Kidney (tissue), 14 donors: Measurements from ENCODE around the gene SMG7. TPM values are rescaled to one million over a fixed set of nuclear protein-coding genes. Genes with fewer than 3 reads are reported as not detected.
A peak's percentile ranks its signal among the peaks of the same experiment; 100 is the strongest.

Source experiments
- DNase-seq, 5 donors: peaks; one replicate each; pipeline ENCODE4 v3.0.0-alpha.2; 2013 to 2020
- FAIRE-seq: peaks from 2 replicates; lab custom pipeline; 2012; peaks lifted over from hg19 to GRCh38; lab: Jason Lieb, UNC
- H3K27ac ChIP-seq, 2 donors: one replicate each; pipeline ENCODE4 v1.7.0; 2013; ENCODE audit warnings: low read depth in 2 of 2, low read length in 2 of 2, inconsistent platforms in 1 of 2
- H3K27me3 ChIP-seq: one replicate; pipeline ENCODE4 v1.7.1; 2013; ENCODE audit warnings: low read length, inconsistent platforms; ENCODE audit not compliant: control insufficient read depth, insufficient read depth
- H3K36me3 ChIP-seq, 3 donors: one replicate each; pipeline versions ENCODE4 v1.7.0 to v1.7.1; 2013; ENCODE audit warnings: low read length in 3 of 3, control low read depth in 1 of 3, inconsistent platforms in 1 of 3; ENCODE audit not compliant: insufficient read depth in 3 of 3, control insufficient read depth in 2 of 3
- H3K4me1 ChIP-seq, 3 donors: one replicate each; pipeline versions ENCODE4 v1.7.0 to v1.7.1; 2013; ENCODE audit warnings: low read length in 3 of 3, inconsistent platforms in 1 of 3, low read depth in 1 of 3; ENCODE audit not compliant: control insufficient read depth in 2 of 3, insufficient read depth in 2 of 3
- H3K4me3 ChIP-seq, 3 donors: one replicate each; pipeline versions ENCODE4 v1.7.0 to v1.8.1; 2013; ENCODE audit warnings: low read length in 3 of 3, control low read depth in 1 of 3, inconsistent platforms in 1 of 3
- H3K9ac ChIP-seq, 3 donors: one replicate each; pipeline versions ENCODE4 v1.7.0 to v1.7.1; 2013; ENCODE audit warnings: low read length in 3 of 3, control low read depth in 1 of 3, inconsistent platforms in 1 of 3
- H3K9me3 ChIP-seq, 3 donors: one replicate each; pipeline versions ENCODE4 v1.7.0 to v1.7.1; 2013; ENCODE audit warnings: low read length in 3 of 3, control low read depth in 1 of 3, inconsistent platforms in 1 of 3; ENCODE audit not compliant: control insufficient read depth in 2 of 3, insufficient read depth in 1 of 3
- CTCF ChIP-seq: IDR thresholded peaks from 3 replicates; pipeline ENCODE4 v1.5.1; 2012; ENCODE audit warnings: mild to moderate bottlenecking, moderate library complexity, borderline replicate concordance; ENCODE audit not compliant: insufficient read depth; ENCODE audit errors: extremely low read depth
- intact Hi-C: fragments of 100-400 bp; cut with DNase I; formaldehyde crosslinking; loops from one replicate; pipeline ENCODE4 v1.11.1; 2022
- polyA plus RNA-seq: library from polyadenylated mRNA; stranded (reverse); fragments of 350-450 nt; fragmentation: Illumina TruSeq; extraction: RNeasy Lipid Tissue Mini Kit (QIAGEN cat#74804); gene quantifications from one replicate; pipeline ENCODE4 v1.2.3, GENCODE V29; 2014; ENCODE audit warnings: low read depth, low replicate concordance; ENCODE audit not compliant: insufficient read depth
- total RNA-seq: library from RNA; stranded (reverse); fragmentation: NEBNext Ultra II Directional; extraction: Animal tissue kit (Norgen Biotek cat#: 25700); gene quantifications from one replicate; pipeline ENCODE4 v1.2.1, GENCODE V29; 2021
- donor health status: control.
- donor health status: control.
- donor health status: control.
- donor health status: control.
- donor health status: control.
- donor health status: DM: yes; HTN: yes; CAD: no.
- donor health status: Normal renal cell carcinoma (clear cell type).

Gene SMG7
- total and polyA plus RNA-seq, 2 donors from 2014 or later: 15.4 to 56.3 TPM

DNA sequence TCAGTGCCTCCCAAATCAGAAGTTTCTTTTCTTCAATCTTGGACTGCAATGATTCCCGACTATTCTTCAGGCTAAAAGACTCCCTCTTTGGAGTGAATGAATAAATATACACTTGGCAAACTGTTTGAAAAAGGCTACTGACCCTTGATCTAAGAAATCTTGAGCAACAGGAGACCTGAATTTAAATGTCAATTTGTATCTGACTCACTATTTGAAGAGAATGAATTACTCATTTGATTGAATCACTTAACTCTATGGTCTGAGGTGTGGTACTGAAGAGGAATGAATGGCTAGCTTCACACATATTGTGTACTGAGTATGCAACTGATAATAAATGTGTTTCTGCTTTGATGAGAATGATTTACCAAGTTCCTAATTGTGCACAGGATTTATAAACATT, 4.6 kb upstream of the SMG7 start:
- TF ChIP-seq CTCF: no peak
- Histone ChIP-seq H3K27ac (no peak overlapping the region), H3K9ac (no peak overlapping the region), H3K27me3 (no peaks in the 10 kb centered on the region), H3K4me1 (no peaks in the 10 kb centered on the region), H3K4me3 (no peak overlapping the region), H3K36me3 (no peaks in the 10 kb centered on the region), H3K9me3 (no peaks in the 10 kb centered on the region)
- intact Hi-C loops: no loop called here
- DNase-seq (no peak), FAIRE-seq (no peak)

DNA sequence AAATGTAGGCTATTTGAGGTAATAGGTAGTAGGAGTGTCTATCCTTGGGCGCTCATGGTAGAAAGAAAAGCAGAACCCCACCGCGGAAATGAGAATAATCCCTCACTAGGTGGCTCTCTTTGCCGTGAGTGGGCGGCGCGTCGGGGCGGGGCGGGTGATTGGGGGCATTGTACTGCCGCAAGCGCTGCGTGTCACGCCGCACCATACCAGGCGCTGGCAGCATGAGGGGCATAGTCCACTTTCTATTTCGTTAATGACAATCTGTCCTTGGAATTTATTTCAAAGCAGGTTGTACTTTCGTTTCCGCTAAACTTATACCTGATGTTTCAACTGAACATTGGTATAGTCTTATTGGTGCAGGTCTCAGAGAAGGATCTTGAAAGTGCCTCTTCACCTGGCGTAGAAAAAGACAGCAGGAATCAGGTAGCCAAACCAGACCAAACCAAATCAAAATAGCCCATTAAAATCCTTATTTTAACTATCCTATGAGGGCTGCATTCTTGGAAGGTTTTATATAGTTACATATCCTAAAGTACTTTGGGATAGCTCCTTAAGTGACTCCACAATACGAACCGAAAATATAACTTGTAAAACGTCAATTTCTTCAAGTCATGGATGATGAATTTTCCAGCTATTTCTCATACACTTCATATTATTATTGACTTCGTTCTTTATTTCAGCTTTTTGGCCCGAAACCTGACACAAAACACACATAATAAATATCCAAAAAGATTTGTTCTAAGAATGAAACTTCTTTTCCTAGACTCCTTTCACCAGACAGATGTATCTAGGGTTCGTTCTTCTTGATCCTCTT, 1.9 kb upstream of the SMG7 start:
- peak overlapping the region; percentile 58 to 83 (median 63) for H3K9ac ChIP-seq
- H3K27ac ChIP-seq: peak overlapping the region; percentile 97 to 99
- TF ChIP-seq CTCF: peak; percentile 51
- no peak for FAIRE-seq
- H3K27me3 ChIP-seq: no peaks in the 10 kb centered on the region
- peak overlapping the region; percentile 75 to 92 (median 76) for H3K4me3 ChIP-seq
- peak; percentile 82 to 95 (median 87) for DNase-seq
- H3K36me3 ChIP-seq: no peaks in the 10 kb centered on the region
- peaks cover 0 to 11% (median 5%) of the 10 kb centered on the region in 3 donors for H3K4me1 ChIP-seq
- intact Hi-C loops: no loop called here
- H3K9me3 ChIP-seq: no peaks in the 10 kb centered on the region

DNA sequence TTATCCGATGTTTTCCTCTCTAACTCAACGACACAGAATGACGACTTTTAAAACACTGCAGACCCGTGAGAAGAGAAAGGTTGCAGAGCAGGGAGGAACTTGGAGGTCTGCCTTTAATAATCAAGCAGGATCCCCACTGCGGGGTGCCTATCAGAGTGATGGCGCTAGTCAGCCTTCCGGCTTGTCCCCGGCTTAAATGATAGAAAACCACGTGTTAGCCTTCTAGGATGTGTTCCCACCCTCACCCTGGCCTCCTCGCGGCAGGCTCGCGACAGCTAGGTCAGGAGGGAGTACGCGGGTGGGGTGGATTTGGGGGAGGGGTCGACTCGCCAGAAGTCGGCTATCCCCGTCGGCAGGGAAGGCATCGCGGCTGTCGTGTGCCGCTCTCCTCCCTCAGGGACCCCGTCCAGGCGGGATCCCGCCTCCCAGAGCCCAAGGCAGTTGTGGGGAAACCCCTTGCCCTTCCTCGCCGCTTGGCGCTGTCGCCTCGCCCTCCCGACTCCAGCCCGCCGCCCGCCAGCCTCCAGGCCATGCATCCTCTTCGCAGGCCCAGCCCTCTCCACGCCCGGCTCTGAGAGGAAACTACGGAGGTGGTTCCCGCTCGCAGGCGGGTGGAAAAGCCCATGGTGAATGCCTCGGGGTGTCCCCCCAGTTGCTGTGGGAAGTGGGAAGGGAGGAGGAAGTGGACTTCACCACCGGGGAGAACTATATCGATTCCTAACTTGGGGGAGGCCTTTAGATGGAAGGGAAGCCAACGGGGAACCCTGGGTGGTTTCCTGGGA, 1.1 kb upstream of the SMG7 start:
- no peaks in the 10 kb centered on the region for H3K27me3 ChIP-seq
- peaks cover 0 to 12% (median 5%) of the 10 kb centered on the region in 3 donors for H3K4me1 ChIP-seq
- DNase-seq (peak in 4 of 5 donors; percentile 80 to 95 (median 91)), FAIRE-seq (no peak)
- H3K27ac ChIP-seq: peak overlapping the region; percentile 97 to 99
- H3K9ac ChIP-seq: peak overlapping the region; percentile 58 to 83 (median 63)
- TF ChIP-seq CTCF: no peak
- peak overlapping the region; percentile 75 to 92 (median 76) for H3K4me3 ChIP-seq
- no peaks in the 10 kb centered on the region for H3K9me3 ChIP-seq
- intact Hi-C loops: no loop called here
- H3K36me3 ChIP-seq: no peaks in the 10 kb centered on the region
